GM18498 (cell line): ENCODE data around the gene TMEM139.
A peak's percentile ranks its signal among the peaks of the same experiment; 100 is the strongest.
"Not testable (repeated sequence)": the region's sequence is repeated elsewhere in the genome, so short reads cannot be mapped to it uniquely, and the experiment has no call there.

Experiments used
- ATAC-seq: cut with Tn5 transposase; IDR thresholded peaks from one replicate; pipeline ENCODE4 v1.9.1; 2021; ENCODE audit warnings: mild to moderate bottlenecking, moderate library complexity; ENCODE audit not compliant: unreplicated experiment

Gene TMEM139

GRCh38 chr7:143287935-143288826 lies 3.4 kb downstream of the TMEM139 start, which contains the start of gene CASP2:
CASP2 (plus strand) TSS chr7:143288351; CDS start chr7:143288456, 105 bp downstream.
- peak; percentile 93 for ATAC-seq

DNA sequence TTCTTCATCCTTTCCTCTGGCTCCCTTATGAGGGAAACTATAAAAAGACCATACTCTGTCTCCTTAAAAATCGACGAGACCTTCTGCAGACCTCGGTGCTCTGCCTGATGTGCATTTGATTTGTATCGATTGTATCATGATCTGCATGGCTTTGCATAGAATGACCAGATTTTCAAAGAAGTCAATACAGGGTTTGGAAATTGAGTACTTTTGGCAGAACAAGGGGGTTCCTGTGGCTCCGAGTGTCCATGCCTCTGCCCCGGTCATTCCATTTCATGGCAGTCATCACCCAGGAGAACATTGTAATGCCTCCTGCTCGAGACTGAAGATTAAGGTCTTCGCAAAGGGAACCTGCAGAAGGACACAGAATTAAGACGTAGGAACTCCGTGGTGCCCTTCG lies 4.1 kb downstream of the TMEM139 start:
- no peak for ATAC-seq

- no peak for ATAC-seq
Measured at GRCh38 chr7:143289421-143289820, 4.7 kb downstream of the TMEM139 start.

- not testable (repeated sequence) for ATAC-seq
Measured at GRCh38 chr7:143289888-143290287, 5.1 kb downstream of the TMEM139 start.

- no peak for ATAC-seq
Measured at GRCh38 chr7:143290293-143290692, 5.5 kb downstream of the TMEM139 start.

DNA sequence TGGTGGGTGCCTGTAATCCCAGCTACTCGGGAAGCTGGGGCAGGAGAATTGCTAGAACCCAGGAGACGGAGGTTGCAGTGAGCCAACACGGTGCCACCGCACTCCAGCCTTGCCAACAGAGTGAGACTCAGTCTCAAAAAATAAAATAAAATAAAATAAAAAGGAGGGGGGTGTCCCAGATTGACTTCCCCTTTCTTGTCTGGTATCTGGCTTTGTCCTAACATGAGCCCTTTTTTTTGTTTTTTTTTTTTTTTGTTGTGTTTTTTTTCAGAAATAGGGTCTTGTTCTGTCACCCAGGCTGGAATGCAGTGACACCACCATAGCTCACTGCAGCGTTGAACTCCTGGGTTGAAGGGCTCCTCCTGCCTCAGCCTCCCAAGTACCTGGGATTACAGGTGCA lies 8.1 kb downstream of the TMEM139 start:
- ATAC-seq: no peak

DNA sequence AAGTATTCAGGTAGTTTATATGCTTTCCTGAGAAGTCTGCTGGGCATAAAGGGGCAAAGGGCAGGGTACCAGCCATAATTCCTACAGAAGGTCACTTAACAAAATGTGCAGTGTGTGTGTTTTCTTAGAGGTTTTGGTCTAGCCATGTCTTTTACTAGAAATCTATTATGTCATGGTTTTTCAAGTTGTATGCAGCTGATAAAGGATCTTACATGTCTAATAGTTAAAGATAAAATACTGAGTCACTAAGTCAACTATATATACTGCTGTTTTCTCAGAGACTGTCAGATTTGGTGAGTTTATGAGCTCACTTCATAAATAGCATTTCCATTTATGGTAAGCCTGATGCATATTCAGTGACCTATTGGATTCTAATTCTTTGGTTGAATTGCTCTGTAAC lies 11.1 kb downstream of the TMEM139 start:
- ATAC-seq: no peak

DNA sequence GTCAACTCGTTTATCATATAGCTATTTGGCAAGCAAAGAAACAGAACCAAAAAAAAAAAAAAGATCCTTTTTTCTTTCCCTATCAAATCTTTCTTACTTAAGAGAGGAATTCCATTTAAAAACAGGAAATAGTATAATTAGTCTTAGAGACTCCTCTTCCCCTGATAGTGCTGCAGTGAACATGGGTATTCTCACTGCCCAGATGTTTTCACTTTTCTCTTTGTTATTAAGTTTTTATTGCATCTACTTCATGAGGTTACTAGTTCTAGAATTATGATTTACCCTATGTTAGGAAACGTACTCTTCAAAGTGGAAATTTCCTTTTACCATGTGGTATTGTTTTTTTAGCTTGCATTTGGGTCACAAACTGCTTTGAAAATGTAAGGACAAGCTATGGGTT lies 11.9 kb downstream of the TMEM139 start:
- no peak for ATAC-seq

GRCh38 chr7:143299346-143299745 lies 14.6 kb downstream of the TMEM139 start:
- no peak for ATAC-seq

DNA sequence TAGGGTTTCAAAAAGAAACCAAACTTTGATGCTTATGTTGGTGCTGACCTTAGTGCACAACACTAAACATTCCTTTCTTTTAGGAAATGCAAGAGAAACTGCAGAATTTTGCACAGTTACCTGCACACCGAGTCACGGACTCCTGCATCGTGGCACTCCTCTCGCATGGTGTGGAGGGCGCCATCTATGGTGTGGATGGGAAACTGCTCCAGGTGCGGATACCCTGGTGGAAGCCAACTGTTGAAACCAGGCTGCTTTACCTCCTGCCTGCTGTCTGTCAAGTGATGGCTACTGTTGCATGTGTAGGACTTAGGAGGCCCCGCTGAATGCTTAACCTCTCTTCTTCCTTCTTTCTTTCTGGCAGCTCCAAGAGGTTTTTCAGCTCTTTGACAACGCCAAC lies 15.1 kb downstream of the TMEM139 start:
- ATAC-seq: no peak

DNA sequence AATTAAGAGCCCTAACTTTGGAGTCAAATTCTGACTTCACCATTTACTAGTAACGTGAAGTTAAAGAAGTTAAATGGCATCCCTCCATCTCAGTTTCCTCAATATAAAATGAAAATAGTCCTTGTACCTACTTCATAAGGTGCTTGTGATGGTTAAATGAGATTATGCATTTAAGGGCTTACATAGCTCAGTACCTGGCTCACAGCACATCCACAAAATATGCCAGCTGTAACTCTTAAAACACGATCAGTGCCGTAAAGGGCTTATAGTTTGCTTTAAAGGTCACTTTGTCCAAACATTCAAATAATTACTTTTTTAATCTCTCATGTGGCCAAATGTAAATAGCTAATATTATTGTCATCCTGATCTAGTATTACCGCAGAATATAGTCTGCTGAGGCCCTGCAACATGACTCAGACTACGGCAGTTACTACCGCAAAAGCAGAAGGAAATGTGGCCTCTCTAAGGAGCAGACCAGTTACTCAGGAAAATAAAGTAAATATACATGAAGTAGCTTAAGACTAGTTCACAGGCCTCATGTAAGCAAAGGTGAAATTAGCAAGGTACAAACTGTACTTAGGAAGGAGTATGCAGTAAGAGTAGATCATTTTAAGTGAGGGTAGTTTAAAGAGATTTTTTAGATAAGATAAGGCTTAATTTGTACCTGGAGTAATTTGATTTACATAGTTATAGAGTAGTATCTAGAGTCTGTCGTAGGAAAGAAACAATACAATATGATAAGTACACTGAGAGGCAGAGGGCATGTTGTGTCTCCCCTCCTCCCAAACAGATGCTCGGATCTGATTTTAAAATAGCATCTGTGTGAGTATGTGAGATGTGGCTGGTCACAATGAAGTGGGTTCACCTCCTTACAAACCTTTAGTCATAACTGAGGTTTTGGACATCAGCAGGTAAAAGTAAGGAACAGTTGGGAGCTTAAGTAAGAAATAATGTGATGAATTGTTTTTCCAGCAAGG lies 16.5 kb downstream of the TMEM139 start:
- no peak for ATAC-seq

GRCh38 chr7:143303733-143304132 lies 19.0 kb downstream of the TMEM139 start:
- ATAC-seq: no peak

DNA sequence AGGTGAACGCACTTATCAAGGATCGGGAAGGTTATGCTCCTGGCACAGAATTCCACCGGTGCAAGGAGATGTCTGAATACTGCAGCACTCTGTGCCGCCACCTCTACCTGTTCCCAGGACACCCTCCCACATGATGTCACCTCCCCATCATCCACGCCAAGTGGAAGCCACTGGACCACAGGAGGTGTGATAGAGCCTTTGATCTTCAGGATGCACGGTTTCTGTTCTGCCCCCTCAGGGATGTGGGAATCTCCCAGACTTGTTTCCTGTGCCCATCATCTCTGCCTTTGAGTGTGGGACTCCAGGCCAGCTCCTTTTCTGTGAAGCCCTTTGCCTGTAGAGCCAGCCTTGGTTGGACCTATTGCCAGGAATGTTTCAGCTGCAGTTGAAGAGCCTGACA lies 20.2 kb downstream of the TMEM139 start:
- no peak for ATAC-seq

GRCh38 chr7:143305423-143306070 lies 20.8 kb downstream of the TMEM139 start:
- ATAC-seq: peak; percentile 45

DNA sequence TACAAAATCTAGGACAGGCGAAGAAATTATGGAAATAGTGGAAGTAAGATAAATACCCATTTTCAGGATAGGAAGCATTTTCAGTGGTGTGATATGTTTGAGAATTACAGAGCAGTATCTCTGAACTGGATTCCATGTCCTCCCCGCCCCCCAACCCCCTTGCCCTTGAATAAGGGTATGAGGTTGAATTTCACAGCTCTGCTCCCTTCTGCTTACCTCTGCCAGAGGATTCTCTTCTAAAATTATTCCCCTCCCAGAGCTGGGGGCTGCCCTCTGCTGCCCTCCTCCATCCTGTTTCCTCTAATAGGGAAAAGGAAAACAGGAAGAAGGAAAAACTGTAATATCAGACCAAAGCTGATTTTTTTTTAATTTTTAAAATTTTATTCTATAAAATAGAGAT lies 23.9 kb downstream of the TMEM139 start:
- no peak for ATAC-seq

DNA sequence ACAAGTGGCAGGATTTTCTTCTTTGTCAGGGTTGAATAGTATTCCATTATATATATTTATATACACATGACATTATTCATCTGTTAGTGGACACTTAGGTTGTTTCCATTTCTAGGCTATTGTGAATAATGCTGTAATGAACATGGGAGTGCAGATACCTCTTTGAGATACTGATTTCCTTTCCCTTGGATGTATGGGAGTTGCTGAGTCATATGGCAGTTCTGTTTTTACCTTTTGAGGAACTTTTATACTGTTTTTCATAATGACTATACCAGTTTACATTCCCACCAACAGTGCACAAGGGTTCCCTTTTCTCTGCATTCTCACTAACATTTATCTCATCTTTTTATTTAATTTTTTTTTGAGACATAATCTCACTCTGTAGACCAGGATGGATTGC lies 29.4 kb downstream of the TMEM139 start:
- ATAC-seq: no peak

DNA sequence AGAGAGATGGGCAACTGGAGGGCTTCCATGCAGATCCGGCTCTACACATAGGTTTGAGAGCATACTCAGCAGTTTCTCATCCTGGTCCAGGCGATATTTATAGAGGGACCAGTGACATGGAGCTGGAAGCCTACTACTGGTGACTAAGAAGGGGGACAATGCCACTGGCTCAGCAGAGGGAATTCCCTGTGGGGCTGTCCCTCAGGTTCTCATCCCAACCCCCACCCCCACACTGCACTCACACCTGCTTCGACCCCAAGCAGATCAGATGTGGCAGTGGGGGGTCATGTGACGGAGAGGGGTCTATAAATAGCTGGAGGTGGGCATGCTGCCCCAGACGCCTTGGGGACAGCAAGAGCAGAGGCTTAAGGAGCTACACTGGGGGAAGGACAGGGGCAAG lies 31.0 kb downstream of the TMEM139 start, which contains the start of gene CLCN1:
TSS of gene CLCN1 (plus strand) at position 336 of the 400 bp plus-strand sequence. CDS start 102 bp downstream, outside the sequence.
- no peak for ATAC-seq

- no peak for ATAC-seq
Measured at GRCh38 chr7:143316492-143316891, 31.7 kb downstream of the TMEM139 start.

DNA sequence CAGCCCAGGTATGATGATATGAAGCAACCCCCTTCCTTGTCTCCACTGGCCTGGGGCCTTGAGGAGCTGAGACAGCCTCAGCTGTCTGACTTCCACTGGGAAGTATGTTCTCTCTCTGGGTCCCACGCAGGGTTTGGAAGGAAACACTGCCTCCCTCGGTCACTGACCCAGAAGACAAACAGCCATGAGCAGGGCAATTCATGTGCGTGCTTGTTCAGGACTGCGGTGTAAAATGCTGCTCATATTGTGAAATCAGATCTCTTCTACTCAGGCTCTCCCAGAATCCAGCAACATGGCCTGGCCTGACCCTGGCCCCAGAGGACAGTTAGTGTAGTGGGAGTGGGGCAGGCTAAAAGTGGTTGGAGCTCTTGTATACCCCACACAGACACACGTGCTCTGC lies 33.9 kb downstream of the TMEM139 start:
- ATAC-seq: no peak

- no peak for ATAC-seq
Measured at GRCh38 chr7:143320620-143321019, 35.9 kb downstream of the TMEM139 start.

DNA sequence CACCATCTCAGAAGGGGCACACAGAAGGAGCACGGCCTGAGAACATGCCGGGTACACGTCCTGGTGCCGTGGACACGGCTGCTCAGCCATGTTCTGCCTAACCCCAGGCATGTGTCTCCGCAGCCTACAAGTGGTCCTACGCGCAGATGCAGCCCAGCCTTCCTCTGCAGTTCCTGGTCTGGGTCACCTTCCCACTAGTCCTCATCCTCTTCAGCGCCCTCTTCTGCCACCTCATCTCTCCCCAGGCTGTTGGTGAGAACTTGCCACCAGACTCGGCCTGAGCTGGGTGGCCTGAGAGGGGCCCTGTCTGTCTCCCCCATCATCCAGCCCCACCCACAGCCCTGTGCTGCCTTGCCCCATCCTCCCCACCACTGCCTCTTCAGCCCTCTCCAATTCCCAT lies 36.5 kb downstream of the TMEM139 start:
- ATAC-seq: no peak
